WTC11 (cell line): Measurements from ENCODE around the gene CES3. TPM values are rescaled to one million over a fixed set of nuclear protein-coding genes. Genes with fewer than 3 reads are reported as not detected.

ENCODE experiments used
- ATAC-seq: fragments of 200-7000 bp; cut with Tn5 transposase; 2 replicates; pipeline ENCODE4 v1.10.0; 2021; ENCODE audit warnings: mild to moderate bottlenecking, moderate library complexity
- CTCF ChIA-PET: fragments of 300-600 bp; sonication (Branson Sonifier 250); formaldehyde crosslinking; loops from one replicate; lab custom pipeline; 2021; ENCODE audit warnings: antibody characterized with exemption; lab: Charles Lee
- POLR2A ChIA-PET: fragments of 350-600 bp; sonication (Branson Sonifier 250); formaldehyde crosslinking; loops from one replicate; lab custom pipeline; 2021; ENCODE audit warnings: antibody characterized with exemption; lab: Charles Lee
- DNase-seq: peaks from one replicate; pipeline ENCODE4 v3.0.0; 2021; ENCODE audit warnings: low spot score
- H3K27ac Mint-ChIP-seq: 2 replicates; pipeline ENCODE4 v1.8.0; 2021; ENCODE audit warnings: mixed read lengths
- H3K27me3 Mint-ChIP-seq: 2 replicates; pipeline ENCODE4 v1.8.0; 2021; ENCODE audit warnings: low read depth, mild to moderate bottlenecking, moderate library complexity, mixed read lengths
- H3K36me3 Mint-ChIP-seq: 2 replicates; pipeline ENCODE4 v1.8.0; 2021; ENCODE audit warnings: mixed read lengths
- H3K4me1 Mint-ChIP-seq: 2 replicates; pipeline ENCODE4 v1.8.0; 2022; ENCODE audit warnings: mixed read lengths
- H3K4me3 Mint-ChIP-seq: 2 replicates; pipeline ENCODE4 v1.8.0; 2021; ENCODE audit warnings: mild to moderate bottlenecking, moderate library complexity, mixed read lengths
- H3K9me3 Mint-ChIP-seq: 2 replicates; pipeline ENCODE4 v1.8.0; 2021; ENCODE audit warnings: mixed read lengths
- CBFB ChIP-seq: sonication (generic); formaldehyde crosslinking; IDR thresholded peaks from 2 replicates; pipeline ENCODE4 v1.8.1; 2022; ENCODE audit warnings: mild to moderate bottlenecking, low read depth, missing genetic modification reagents
- CREB1 ChIP-seq: sonication (generic); formaldehyde crosslinking; IDR thresholded peaks from 2 replicates; pipeline ENCODE4 v1.8.0; 2023; ENCODE audit warnings: mild to moderate bottlenecking, missing genetic modification reagents
- EMX1 ChIP-seq: fragments of 250-450 bp; sonication (Bioruptor Pico); IDR thresholded peaks from 2 replicates; pipeline ENCODE4 v1.8.0; 2021; ENCODE audit warnings: mild to moderate bottlenecking
- GABPB1 ChIP-seq: sonication (generic); formaldehyde crosslinking; IDR thresholded peaks from 2 replicates; pipeline ENCODE4 v1.8.1; 2023; ENCODE audit warnings: mild to moderate bottlenecking, missing genetic modification reagents
- HMGA2 ChIP-seq: fragments of 250-450 bp; sonication (Bioruptor Pico); IDR thresholded peaks from 2 replicates; pipeline ENCODE4 v1.4.0; 2021; ENCODE audit warnings: mild to moderate bottlenecking, moderate library complexity
- JAZF1 ChIP-seq: fragments of 250-450 bp; sonication (Bioruptor Pico); IDR thresholded peaks from 2 replicates; pipeline ENCODE4 v1.9.0; 2021; ENCODE audit warnings: moderate library complexity, mild to moderate bottlenecking, inconsistent platforms
- KAT7 ChIP-seq: sonication (generic); formaldehyde crosslinking; IDR thresholded peaks from 2 replicates; pipeline ENCODE4 v1.8.1; 2023; ENCODE audit warnings: missing genetic modification reagents, mild to moderate bottlenecking, borderline replicate concordance
- MXD4 ChIP-seq: fragments of 250-450 bp; sonication (Bioruptor Pico); IDR thresholded peaks from 2 replicates; pipeline ENCODE4 v1.8.0; 2021; ENCODE audit warnings: mild to moderate bottlenecking, moderate library complexity, borderline replicate concordance
- NR3C1 ChIP-seq: sonication (generic); formaldehyde crosslinking; conservative IDR thresholded peaks from 2 replicates; pipeline ENCODE4 v1.8.1; 2023; ENCODE audit warnings: low read depth, mild to moderate bottlenecking, missing genetic modification reagents
- SOX15 ChIP-seq: fragments of 250-450 bp; sonication (Bioruptor Pico); IDR thresholded peaks from 2 replicates; pipeline ENCODE4 v1.9.0; 2021; ENCODE audit warnings: mild to moderate bottlenecking
- SP1 ChIP-seq: sonication (generic); formaldehyde crosslinking; conservative IDR thresholded peaks from 2 replicates; pipeline ENCODE4 v1.8.1; 2022; ENCODE audit warnings: missing genetic modification reagents
- TCF7 ChIP-seq: sonication (generic); formaldehyde crosslinking; IDR thresholded peaks from 2 replicates; pipeline ENCODE4 v1.8.0; 2022; ENCODE audit warnings: mild to moderate bottlenecking, low read depth, missing genetic modification reagents, moderate library complexity
- ZNF138 ChIP-seq: sonication (generic); formaldehyde crosslinking; conservative IDR thresholded peaks from 2 replicates; pipeline ENCODE4 v1.8.1; 2022; ENCODE audit warnings: mild to moderate bottlenecking, moderate library complexity, missing genetic modification reagents
- ZNF219 ChIP-seq: sonication (generic); formaldehyde crosslinking; IDR thresholded peaks from 2 replicates; pipeline ENCODE4 v1.8.0; 2023; ENCODE audit warnings: missing genetic modification reagents, mild to moderate bottlenecking, borderline replicate concordance
- ZNF232 ChIP-seq: sonication (generic); formaldehyde crosslinking; IDR thresholded peaks from 2 replicates; pipeline ENCODE4 v1.8.0; 2022; ENCODE audit warnings: mild to moderate bottlenecking, missing genetic modification reagents
- ZNF263 ChIP-seq: sonication (generic); formaldehyde crosslinking; IDR thresholded peaks from 2 replicates; pipeline ENCODE4 v1.8.1; 2022; ENCODE audit warnings: low read depth, mild to moderate bottlenecking, moderate library complexity, missing genetic modification reagents
- ZNF317 ChIP-seq: sonication (generic); formaldehyde crosslinking; IDR thresholded peaks from 2 replicates; pipeline ENCODE4 v1.8.1; 2023; ENCODE audit warnings: low read depth, mild to moderate bottlenecking, moderate library complexity, missing genetic modification reagents, borderline replicate concordance
- ZNF423 ChIP-seq: fragments of 250-450 bp; sonication (Bioruptor Pico); IDR thresholded peaks from 2 replicates; pipeline ENCODE4 v2.1.2; 2022; ENCODE audit warnings: mild to moderate bottlenecking, moderate library complexity
- total RNA-seq: library from RNA; stranded (reverse); gene quantifications from 3 replicates; pipeline ENCODE4 v1.2.3, GENCODE V29; 2021
- TF ChIP-seq, protein P1 (sequence below): fragments of 250-450 bp; sonication (Bioruptor Pico); IDR thresholded peaks from 2 replicates; pipeline ENCODE4 v1.9.0; 2021; ENCODE audit warnings: mild to moderate bottlenecking
- TF ChIP-seq, protein P2 (sequence below): fragments of 250-450 bp; sonication (Bioruptor Pico); IDR thresholded peaks from 2 replicates; pipeline ENCODE4 v1.8.0; 2021; ENCODE audit warnings: mild to moderate bottlenecking
- TF ChIP-seq, protein P3 (sequence below): fragments of 200-600 bp; IDR thresholded peaks from 2 replicates; pipeline ENCODE4 v1.8.0; 2022; ENCODE audit warnings: antibody characterized with exemption
- TF ChIP-seq, protein P4 (sequence below): sonication (generic); formaldehyde crosslinking; IDR thresholded peaks from 2 replicates; pipeline ENCODE4 v1.8.1; 2023; ENCODE audit warnings: mild to moderate bottlenecking, missing genetic modification reagents, moderate library complexity
- TF ChIP-seq, protein P5 (sequence below): sonication (generic); formaldehyde crosslinking; IDR thresholded peaks from 2 replicates; pipeline ENCODE4 v1.8.0; 2023; ENCODE audit warnings: missing genetic modification reagents
- TF ChIP-seq, protein P6 (sequence below): fragments of 250-450 bp; sonication (Bioruptor Pico); IDR thresholded peaks from 2 replicates; pipeline ENCODE4 v1.9.0; 2021; ENCODE audit warnings: moderate library complexity, mild to moderate bottlenecking, inconsistent platforms, borderline replicate concordance
- TF ChIP-seq, protein P7 (sequence below): sonication (generic); formaldehyde crosslinking; IDR thresholded peaks from 2 replicates; pipeline ENCODE4 v1.8.1; 2022; ENCODE audit warnings: mild to moderate bottlenecking, moderate library complexity, missing genetic modification reagents

Gene CES3
- total RNA-seq, 1 experiment from 2014 or later, result 3.3 TPM

DNA sequence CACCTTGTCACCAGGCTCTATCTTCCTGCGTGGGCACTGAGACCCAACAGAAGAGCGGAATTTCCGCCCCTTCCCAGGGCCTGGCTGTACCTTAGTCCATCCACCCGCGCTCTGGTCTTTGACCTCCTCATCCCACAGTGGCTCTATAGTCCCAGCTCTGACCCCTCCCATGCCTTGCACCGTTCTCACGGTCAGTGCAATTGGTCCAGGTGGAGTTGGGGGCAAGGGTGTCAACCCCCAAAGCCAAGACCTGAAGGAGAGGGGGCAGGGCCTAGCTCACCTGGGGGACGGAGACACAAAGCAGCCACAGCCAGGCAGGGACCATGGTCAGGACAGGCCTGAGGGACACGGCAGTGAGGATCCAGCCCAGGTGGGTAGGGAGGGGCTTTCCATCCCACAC lies 43.3 kb upstream of the CES3 start:
- CTCF ChIA-PET, result interaction anchor here (1.5 to 6.0 kb wide), 3 partner anchors 11 to 22 kb away, joined by 3 to 31 read pairs (median 13); no protein-coding TSS in a partner anchor
- Mint-ChIP-seq H3K4me1 (no peaks in the 10 kb centered on the region), H3K9me3 (no peaks in the 10 kb centered on the region), H3K4me3 (no peak overlapping the region), H3K27ac (no peak overlapping the region), H3K27me3 (peaks cover 6% of the 10 kb centered on the region), H3K36me3 (no peaks in the 10 kb centered on the region)
- POLR2A ChIA-PET, result no interaction called here
- ATAC-seq (no peak), DNase-seq (no peak)
- TF ChIP-seq ZNF317 (CRISPR knock-in tag) (no peak), MXD4 (CRISPR knock-in tag) (no peak), HMGA2 (no peak), ZNF232 (CRISPR knock-in tag) (no peak), EMX1 (no peak), ZNF219 (CRISPR knock-in tag) (no peak), JAZF1 (CRISPR knock-in tag) (no peak), CREB1 (CRISPR knock-in tag) (no peak), NR3C1 (CRISPR knock-in tag) (no peak)
- TF ChIP-seq, protein P1, sequence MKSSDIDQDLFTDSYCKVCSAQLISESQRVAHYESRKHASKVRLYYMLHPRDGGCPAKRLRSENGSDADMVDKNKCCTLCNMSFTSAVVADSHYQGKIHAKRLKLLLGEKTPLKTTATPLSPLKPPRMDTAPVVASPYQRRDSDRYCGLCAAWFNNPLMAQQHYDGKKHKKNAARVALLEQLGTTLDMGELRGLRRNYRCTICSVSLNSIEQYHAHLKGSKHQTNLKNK (CRISPR knock-in tag), result no peak

DNA sequence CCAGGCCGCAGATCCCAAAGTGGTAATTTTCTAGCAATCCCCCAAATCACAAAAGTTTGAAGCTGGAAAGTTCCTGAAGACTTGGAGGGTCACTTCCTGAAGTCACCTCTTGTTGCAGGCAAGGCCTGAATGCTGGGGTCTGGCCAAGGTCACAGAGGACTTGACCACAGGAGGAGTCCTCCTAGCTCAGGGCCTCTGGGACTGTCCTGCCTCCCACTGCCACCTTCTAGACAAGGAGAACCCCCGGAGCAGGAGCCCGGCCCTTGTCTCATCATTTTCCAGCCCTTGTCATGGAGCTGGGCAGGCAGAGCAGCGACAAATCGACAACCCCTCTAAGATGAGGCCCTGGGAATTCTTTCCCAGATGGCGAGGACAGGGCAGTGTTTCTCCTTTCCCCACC lies 42.7 kb upstream of the CES3 start:
- DNase-seq (no peak), ATAC-seq (no peak)
- H3K4me3 Mint-ChIP-seq, result no peak overlapping the region
- H3K27me3 Mint-ChIP-seq, result peaks cover 12% of the 10 kb centered on the region
- no peaks in the 10 kb centered on the region for H3K4me1 Mint-ChIP-seq
- no peak overlapping the region for H3K27ac Mint-ChIP-seq
- TF ChIP-seq SOX15, result no peak
- TF ChIP-seq ZNF138 (CRISPR knock-in tag), result no peak
- ChIA-PET POLR2A (no interaction called here), CTCF (interaction anchor here (0.6 to 6.0 kb wide), 7 partner anchors 8 to 88 kb away, joined by 3 to 38 read pairs (median 7); partner anchors contain the start of gene NAE1)
- H3K36me3 Mint-ChIP-seq, result no peaks in the 10 kb centered on the region
- H3K9me3 Mint-ChIP-seq, result no peaks in the 10 kb centered on the region

DNA sequence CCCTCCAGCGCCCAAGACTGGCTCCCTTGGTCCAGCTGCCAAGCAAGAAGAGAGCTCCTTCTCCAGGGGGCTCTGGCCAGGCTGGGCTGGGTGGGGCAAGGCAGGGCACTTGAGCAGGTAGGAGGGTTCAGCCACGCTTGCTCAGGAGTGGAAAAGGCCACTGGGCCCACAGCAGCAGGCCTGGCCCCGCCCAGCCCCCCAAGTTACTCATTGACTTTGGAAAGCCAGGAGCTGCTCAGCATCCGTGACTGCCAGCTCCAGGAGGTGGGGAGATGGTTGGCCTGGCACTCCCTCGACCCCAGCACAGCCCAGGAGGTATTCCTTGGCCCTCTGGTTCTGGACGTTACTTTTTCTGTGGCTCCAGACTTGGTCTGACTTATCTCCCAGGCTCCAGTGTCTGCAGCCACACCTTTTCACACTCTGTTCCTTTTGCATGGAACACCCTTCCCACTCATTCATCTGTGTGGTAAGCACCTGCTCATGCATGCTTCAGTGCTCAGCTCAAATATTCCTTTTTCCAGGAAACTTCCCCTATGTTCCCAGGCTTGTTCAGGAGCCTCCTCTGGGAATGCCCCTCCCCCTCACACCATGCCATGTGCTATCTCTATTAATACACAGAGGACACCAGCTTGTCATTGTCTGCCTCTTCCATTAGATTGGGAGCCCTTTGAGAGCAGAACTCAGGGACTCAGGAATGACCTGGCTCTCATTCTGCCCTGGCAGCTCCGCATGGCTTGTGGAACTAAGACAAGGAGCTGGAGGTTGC lies 42.1 kb upstream of the CES3 start, which contains the start of gene CDH16:
Gene CDH16, minus strand, starts transcription at position 83 of the 766 bp plus-strand sequence. CDS start 820 bp downstream, outside the sequence.
- ATAC-seq, result no peak
- no peak for TF ChIP-seq ZNF423 (CRISPR knock-in tag)
- TF ChIP-seq, protein P2, sequence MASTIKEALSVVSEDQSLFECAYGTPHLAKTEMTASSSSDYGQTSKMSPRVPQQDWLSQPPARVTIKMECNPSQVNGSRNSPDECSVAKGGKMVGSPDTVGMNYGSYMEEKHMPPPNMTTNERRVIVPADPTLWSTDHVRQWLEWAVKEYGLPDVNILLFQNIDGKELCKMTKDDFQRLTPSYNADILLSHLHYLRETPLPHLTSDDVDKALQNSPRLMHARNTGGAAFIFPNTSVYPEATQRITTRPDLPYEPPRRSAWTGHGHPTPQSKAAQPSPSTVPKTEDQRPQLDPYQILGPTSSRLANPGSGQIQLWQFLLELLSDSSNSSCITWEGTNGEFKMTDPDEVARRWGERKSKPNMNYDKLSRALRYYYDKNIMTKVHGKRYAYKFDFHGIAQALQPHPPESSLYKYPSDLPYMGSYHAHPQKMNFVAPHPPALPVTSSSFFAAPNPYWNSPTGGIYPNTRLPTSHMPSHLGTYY (CRISPR knock-in tag), result no peak
- TF ChIP-seq GABPB1, result no peak
- TF ChIP-seq, protein P3, sequence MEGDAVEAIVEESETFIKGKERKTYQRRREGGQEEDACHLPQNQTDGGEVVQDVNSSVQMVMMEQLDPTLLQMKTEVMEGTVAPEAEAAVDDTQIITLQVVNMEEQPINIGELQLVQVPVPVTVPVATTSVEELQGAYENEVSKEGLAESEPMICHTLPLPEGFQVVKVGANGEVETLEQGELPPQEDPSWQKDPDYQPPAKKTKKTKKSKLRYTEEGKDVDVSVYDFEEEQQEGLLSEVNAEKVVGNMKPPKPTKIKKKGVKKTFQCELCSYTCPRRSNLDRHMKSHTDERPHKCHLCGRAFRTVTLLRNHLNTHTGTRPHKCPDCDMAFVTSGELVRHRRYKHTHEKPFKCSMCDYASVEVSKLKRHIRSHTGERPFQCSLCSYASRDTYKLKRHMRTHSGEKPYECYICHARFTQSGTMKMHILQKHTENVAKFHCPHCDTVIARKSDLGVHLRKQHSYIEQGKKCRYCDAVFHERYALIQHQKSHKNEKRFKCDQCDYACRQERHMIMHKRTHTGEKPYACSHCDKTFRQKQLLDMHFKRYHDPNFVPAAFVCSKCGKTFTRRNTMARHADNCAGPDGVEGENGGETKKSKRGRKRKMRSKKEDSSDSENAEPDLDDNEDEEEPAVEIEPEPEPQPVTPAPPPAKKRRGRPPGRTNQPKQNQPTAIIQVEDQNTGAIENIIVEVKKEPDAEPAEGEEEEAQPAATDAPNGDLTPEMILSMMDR, result no peak
- TF ChIP-seq SP1 (CRISPR knock-in tag), result no peak
- TF ChIP-seq, protein P4, sequence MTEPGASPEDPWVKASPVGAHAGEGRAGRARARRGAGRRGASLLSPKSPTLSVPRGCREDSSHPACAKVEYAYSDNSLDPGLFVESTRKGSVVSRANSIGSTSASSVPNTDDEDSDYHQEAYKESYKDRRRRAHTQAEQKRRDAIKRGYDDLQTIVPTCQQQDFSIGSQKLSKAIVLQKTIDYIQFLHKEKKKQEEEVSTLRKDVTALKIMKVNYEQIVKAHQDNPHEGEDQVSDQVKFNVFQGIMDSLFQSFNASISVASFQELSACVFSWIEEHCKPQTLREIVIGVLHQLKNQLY (CRISPR knock-in tag), result no peak
- TF ChIP-seq, protein P5, sequence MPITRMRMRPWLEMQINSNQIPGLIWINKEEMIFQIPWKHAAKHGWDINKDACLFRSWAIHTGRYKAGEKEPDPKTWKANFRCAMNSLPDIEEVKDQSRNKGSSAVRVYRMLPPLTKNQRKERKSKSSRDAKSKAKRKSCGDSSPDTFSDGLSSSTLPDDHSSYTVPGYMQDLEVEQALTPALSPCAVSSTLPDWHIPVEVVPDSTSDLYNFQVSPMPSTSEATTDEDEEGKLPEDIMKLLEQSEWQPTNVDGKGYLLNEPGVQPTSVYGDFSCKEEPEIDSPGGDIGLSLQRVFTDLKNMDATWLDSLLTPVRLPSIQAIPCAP (CRISPR knock-in tag), result no peak
- TF ChIP-seq CBFB, result no peak
- TF ChIP-seq ZNF219 (CRISPR knock-in tag), result no peak
- TF ChIP-seq TCF7 (CRISPR knock-in tag), result no peak
- TF ChIP-seq, protein P6, sequence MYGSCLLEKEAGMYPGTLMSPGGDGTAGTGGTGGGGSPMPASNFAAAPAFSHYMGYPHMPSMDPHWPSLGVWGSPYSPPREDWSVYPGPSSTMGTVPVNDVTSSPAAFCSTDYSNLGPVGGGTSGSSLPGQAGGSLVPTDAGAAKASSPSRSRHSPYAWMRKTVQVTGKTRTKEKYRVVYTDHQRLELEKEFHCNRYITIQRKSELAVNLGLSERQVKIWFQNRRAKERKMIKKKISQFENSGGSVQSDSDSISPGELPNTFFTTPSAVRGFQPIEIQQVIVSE (CRISPR knock-in tag), result no peak
- TF ChIP-seq, protein P7, sequence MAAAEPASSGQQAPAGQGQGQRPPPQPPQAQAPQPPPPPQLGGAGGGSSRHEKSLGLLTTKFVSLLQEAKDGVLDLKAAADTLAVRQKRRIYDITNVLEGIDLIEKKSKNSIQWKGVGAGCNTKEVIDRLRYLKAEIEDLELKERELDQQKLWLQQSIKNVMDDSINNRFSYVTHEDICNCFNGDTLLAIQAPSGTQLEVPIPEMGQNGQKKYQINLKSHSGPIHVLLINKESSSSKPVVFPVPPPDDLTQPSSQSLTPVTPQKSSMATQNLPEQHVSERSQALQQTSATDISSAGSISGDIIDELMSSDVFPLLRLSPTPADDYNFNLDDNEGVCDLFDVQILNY (CRISPR knock-in tag), result no peak
- TF ChIP-seq KAT7 (CRISPR knock-in tag), result no peak
- TF ChIP-seq ZNF263 (CRISPR knock-in tag), result no peak

More for the DNA sequence above, 42.1 kb upstream of the CES3 start, which contains the start of gene CDH16:
- Mint-ChIP-seq H3K4me1 (no peaks in the 10 kb centered on the region), H3K9me3 (no peaks in the 10 kb centered on the region), H3K4me3 (no peak within 1 kb of the TSS), H3K27ac (no peak within 1 kb of the TSS; the same call in 1 of the 2 replicates), H3K27me3 (peaks cover 19% of the 10 kb centered on the region), H3K36me3 (no peaks in the 10 kb centered on the region)
- DNase-seq, result no peak
- ChIA-PET CTCF (interaction anchor here (0.6 to 6.0 kb wide), 9 partner anchors 9 to 198 kb away, joined by 3 to 38 read pairs (median 3); partner anchors contain the start of genes CES3 and NAE1), POLR2A (no interaction called here)
